ENCODE results near the gene NUDT14. TPM values are rescaled to one million over a fixed set of nuclear protein-coding genes. Genes with fewer than 3 reads are reported as not detected.

Gene NUDT14
- total RNA-seq, 4 donors from 2014 or later: 9.7 to 17.6 (median 15.4) TPM

- H3K27me3 ChIP-seq: peaks cover 0 to 67% (median 0%) of the 10 kb centered on the region in 4 donors
- H3K27ac ChIP-seq: no peak overlapping the region
- no peak for DNase-seq
- H3K4me1 ChIP-seq: peaks cover 18 to 80% (median 27%) of the 10 kb centered on the region in 3 donors
- intact Hi-C loops (cut with DNase I): no loop called here
- no peaks in the 10 kb centered on the region for H3K9me3 ChIP-seq
- H3K36me3 ChIP-seq: no peaks in the 10 kb centered on the region
- WGBS, 2 donors: 100% methylated on average over 2 of the region's 2 CpGs; no CpG with 5 or more reads in 1 of the 2 donors
- no peak overlapping the region for H3K4me3 ChIP-seq
- TF ChIP-seq CTCF (IDR thresholded peaks at IDR 0.05) (no peak), POLR2A (IDR thresholded peaks at IDR 0.05) (no peak)
Observed at GRCh38 chr14:105162669-105162979, 18.5 kb downstream of the NUDT14 start.

- Histone ChIP-seq H3K4me3 (no peak overlapping the region), H3K36me3 (no peaks in the 10 kb centered on the region), H3K27me3 (peaks cover 0 to 62% (median 0%) of the 10 kb centered on the region in 4 donors), H3K27ac (no peak overlapping the region), H3K4me1 (peaks cover 18 to 76% (median 22%) of the 10 kb centered on the region in 3 donors), H3K9me3 (no peaks in the 10 kb centered on the region)
- intact Hi-C loops (cut with DNase I): no loop called here
- TF ChIP-seq POLR2A (IDR thresholded peaks at IDR 0.05) (no peak), CTCF (IDR thresholded peaks at IDR 0.05) (no peak)
- no peak for DNase-seq
- 67 to 82% methylated on average over 1 to 3 of the region's 10 CpGs for WGBS, 2 donors
Observed at GRCh38 chr14:105161964-105162668, 19.0 kb downstream of the NUDT14 start.

GRCh38 chr14:105161309-105161708 is 19.8 kb downstream of the NUDT14 start:
- no peak overlapping the region for H3K4me3 ChIP-seq
- DNase-seq: no peak
- H3K4me1 ChIP-seq: peaks cover 10 to 68% (median 17%) of the 10 kb centered on the region in 3 donors
- intact Hi-C loops (cut with DNase I): no loop called here
- no peaks in the 10 kb centered on the region for H3K36me3 ChIP-seq
- 42 to 45% methylated on average over 4 to 11 of the region's 15 CpGs for WGBS, 2 donors
- peak overlapping the region in 1 of 4 donors; percentile 21 for H3K27ac ChIP-seq
- TF ChIP-seq POLR2A (IDR thresholded peaks at IDR 0.05) (no peak), CTCF (IDR thresholded peaks at IDR 0.05) (no peak)
- H3K27me3 ChIP-seq: peaks cover 0 to 57% (median 0%) of the 10 kb centered on the region in 4 donors
- no peaks in the 10 kb centered on the region for H3K9me3 ChIP-seq

GRCh38 chr14:105160776-105161175 is 20.3 kb downstream of the NUDT14 start:
- Histone ChIP-seq H3K27ac (no peak overlapping the region), H3K4me3 (no peak overlapping the region), H3K36me3 (peaks cover 0 to 1% (median 0%) of the 10 kb centered on the region in 3 donors), H3K9me3 (no peaks in the 10 kb centered on the region), H3K4me1 (peaks cover 7 to 63% (median 15%) of the 10 kb centered on the region in 3 donors), H3K27me3 (peaks cover 0 to 54% (median 0%) of the 10 kb centered on the region in 4 donors)
- intact Hi-C loops (cut with DNase I): no loop called here
- no peak for DNase-seq
- 69 to 78% methylated on average over 8 to 12 of the region's 12 CpGs for WGBS, 2 donors
- TF ChIP-seq CTCF (IDR thresholded peaks at IDR 0.05): no peak
- no peak for TF ChIP-seq POLR2A (IDR thresholded peaks at IDR 0.05)

GRCh38 chr14:105159344-105159743 is 21.8 kb downstream of the NUDT14 start:
- H3K4me3 ChIP-seq: no peak overlapping the region
- H3K4me1 ChIP-seq: peaks cover 0 to 49% (median 1%) of the 10 kb centered on the region in 3 donors
- intact Hi-C loops (cut with DNase I): no loop called here
- H3K36me3 ChIP-seq: peaks cover 0 to 9% (median 0%) of the 10 kb centered on the region in 3 donors
- WGBS, 2 donors: 80 to 81% methylated on average over 2 to 12 of the region's 14 CpGs
- no peak overlapping the region for H3K27ac ChIP-seq
- DNase-seq: no peak
- H3K27me3 ChIP-seq: peaks cover 0 to 39% (median 0%) of the 10 kb centered on the region in 4 donors
- no peaks in the 10 kb centered on the region for H3K9me3 ChIP-seq
- TF ChIP-seq CTCF (IDR thresholded peaks at IDR 0.05): no peak
- no peak for TF ChIP-seq POLR2A (IDR thresholded peaks at IDR 0.05)

All from esophagus squamous epithelium (tissue), 5 donors.